ENCODE measurements around the gene FAM240A. TPM values are rescaled to one million over a fixed set of nuclear protein-coding genes. Genes with fewer than 3 reads are reported as not detected.

Gene FAM240A
- total and polyA plus RNA-seq, 2 donors (not counting 3 experiments of a cell fraction or from before 2014, with no cell fraction given): not detected

DNA sequence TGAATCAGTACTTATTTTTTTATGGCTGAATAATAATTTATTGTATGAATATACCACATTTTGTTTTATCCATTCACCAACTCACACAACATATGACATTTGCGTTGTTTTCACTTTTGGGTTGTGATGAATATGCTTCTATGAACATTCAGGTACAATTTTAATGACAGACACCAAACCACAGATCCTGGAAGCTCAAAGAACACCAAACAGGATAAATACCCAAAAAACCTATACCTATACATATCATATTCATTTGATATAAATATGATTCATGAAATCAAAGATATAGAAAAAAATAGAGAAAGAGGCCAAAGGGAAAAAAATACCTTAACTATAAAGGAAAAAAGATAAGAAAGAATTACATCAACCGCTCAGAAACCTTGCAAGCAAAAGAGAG, 35.8 kb downstream of the FAM240A start:
- POLR2A ChIA-PET: no interaction called here
- FAIRE-seq: no peak
- Histone ChIP-seq H3K4me1 (ENCODE audit: control insufficient read depth, extremely low read depth, insufficient read depth, low read length) (no peaks in the 10 kb centered on the region), H3K79me2 (ENCODE audit: control insufficient read depth, insufficient read depth, low read length) (no peaks in the 10 kb centered on the region), H2AFZ (ENCODE audit: low read depth, low read length) (no peak overlapping the region), H3K9ac (replicated peaks; ENCODE audit: extremely low read depth, insufficient read depth, low read length) (no peak overlapping the region), H3K27ac (ENCODE audit: insufficient read depth, low read depth, low read length) (no peak overlapping the region), H3K27me3 (ENCODE audit: control insufficient read depth in 2 of 2, insufficient read depth in 2 of 2, low read length in 2 of 2) (peaks cover 7% of the 10 kb centered on the region in 2 experiments), H3K9me3 (replicated peaks; ENCODE audit: control insufficient read depth, insufficient read depth, low read length) (no peaks in the 10 kb centered on the region), H3K4me3 (replicated peaks in 1 of 3; ENCODE audit: insufficient read depth in 1 of 3, low read depth in 1 of 3, low read length in 3 of 3) (no peak overlapping the region), H3K36me3 (ENCODE audit: control insufficient read depth in 2 of 2, extremely low read depth in 1 of 2, insufficient read depth in 2 of 2, low read length in 2 of 2) (no peaks in the 10 kb centered on the region), H3K9me1 (replicated peaks; ENCODE audit: control insufficient read depth, extremely low read depth, insufficient read depth, low read length) (no peaks in the 10 kb centered on the region), H4K20me1 (replicated peaks; ENCODE audit: control insufficient read depth, extremely low read depth, insufficient read depth, low read length) (no peaks in the 10 kb centered on the region), H3K4me2 (ENCODE audit: insufficient read depth, low read length) (no peak overlapping the region)
- CTCF ChIA-PET: interaction anchor here (0.6 kb wide), 1 partner anchor 1409 kb away, joined by 4 read pairs; no protein-coding TSS in a partner anchor
- DNase-seq (ENCODE audit: low read depth, low spot score): no peak
- no TSS peak for BruUV-seq (replicated peaks)
- dilution Hi-C loops (cut with MboI; ENCODE audit: extremely low pct_ligation_motif_present, low sequenced_read_pairs) (no loop called here), intact Hi-C loops (cut with micrococcal nuclease) (no loop called here)
- TF ChIP-seq POLR2AphosphoS5 (IDR thresholded peaks at IDR 0.05; ENCODE audit: insufficient read depth, low read depth, low read length) (no peak), EZH2 (IDR thresholded peaks at IDR 0.05; ENCODE audit: borderline replicate concordance, low read depth, low read length, severe bottlenecking) (no peak), GATA2 (IDR thresholded peaks at IDR 0.05; ENCODE audit: insufficient read depth, insufficient read length, low read depth, low read length) (no peak), JUN (IDR thresholded peaks at IDR 0.05; ENCODE audit: borderline replicate concordance, insufficient read depth, insufficient read length, low read depth) (no peak), FOS (IDR thresholded peaks at IDR 0.05; ENCODE audit: borderline replicate concordance, insufficient read depth, low read length) (no peak), POLR2A (IDR thresholded peaks at IDR 0.05; ENCODE audit: low read depth, low read length) (no peak), MAX (IDR thresholded peaks at IDR 0.05; ENCODE audit: insufficient read depth, insufficient read length) (no peak), MYC (IDR thresholded peaks at IDR 0.05; ENCODE audit: low read depth, low read length) (no peak)
- TF ChIP-seq, protein P1, sequence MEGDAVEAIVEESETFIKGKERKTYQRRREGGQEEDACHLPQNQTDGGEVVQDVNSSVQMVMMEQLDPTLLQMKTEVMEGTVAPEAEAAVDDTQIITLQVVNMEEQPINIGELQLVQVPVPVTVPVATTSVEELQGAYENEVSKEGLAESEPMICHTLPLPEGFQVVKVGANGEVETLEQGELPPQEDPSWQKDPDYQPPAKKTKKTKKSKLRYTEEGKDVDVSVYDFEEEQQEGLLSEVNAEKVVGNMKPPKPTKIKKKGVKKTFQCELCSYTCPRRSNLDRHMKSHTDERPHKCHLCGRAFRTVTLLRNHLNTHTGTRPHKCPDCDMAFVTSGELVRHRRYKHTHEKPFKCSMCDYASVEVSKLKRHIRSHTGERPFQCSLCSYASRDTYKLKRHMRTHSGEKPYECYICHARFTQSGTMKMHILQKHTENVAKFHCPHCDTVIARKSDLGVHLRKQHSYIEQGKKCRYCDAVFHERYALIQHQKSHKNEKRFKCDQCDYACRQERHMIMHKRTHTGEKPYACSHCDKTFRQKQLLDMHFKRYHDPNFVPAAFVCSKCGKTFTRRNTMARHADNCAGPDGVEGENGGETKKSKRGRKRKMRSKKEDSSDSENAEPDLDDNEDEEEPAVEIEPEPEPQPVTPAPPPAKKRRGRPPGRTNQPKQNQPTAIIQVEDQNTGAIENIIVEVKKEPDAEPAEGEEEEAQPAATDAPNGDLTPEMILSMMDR (IDR thresholded peaks at IDR 0.05; ENCODE audit: extremely low read depth in 1 of 2, insufficient read depth in 1 of 2, low read depth in 1 of 2, low read length in 2 of 2): no peak

All from endothelial cell of umbilical vein (primary cell).